ENCODE results near the gene PCP2. TPM values are rescaled to one million over a fixed set of nuclear protein-coding genes. Genes with fewer than 3 reads are reported as not detected.

PCP2 gene
- total and polyA plus RNA-seq, 2 of the 13 experiments (the other 11 are each of a cell fraction or from before 2014, with no cell fraction given) = 0.62 TPM; not detected in 1

- TF ChIP-seq TEF (CRISPR knock-in tag; IDR thresholded peaks at IDR 0.05) = no peak
- 0 out of 2 replicates have a peak, but pooled peaks have one; percentile 11 for TF ChIP-seq ZNF121 (CRISPR knock-in tag; IDR thresholded peaks at IDR 0.05)
- peak; percentile 75 for TF ChIP-seq TARDBP (CRISPR knock-in tag; IDR thresholded peaks at IDR 0.05)
- TF ChIP-seq THYN1 (CRISPR knock-in tag; IDR thresholded peaks at IDR 0.05; ENCODE audit: borderline replicate concordance, low read depth) = no peak
- TF ChIP-seq ARNTL (CRISPR knock-in tag; IDR thresholded peaks at IDR 0.05) = 0 out of 2 replicates have a peak, but pooled peaks have one; percentile 44
- no peak for TF ChIP-seq ZFP62 (CRISPR knock-in tag; IDR thresholded peaks at IDR 0.05)
- no peak for TF ChIP-seq ZNF382 (CRISPR knock-in tag; IDR thresholded peaks at IDR 0.05; ENCODE audit: borderline replicate concordance)
- no peak for TF ChIP-seq ZNF282 (IDR thresholded peaks at IDR 0.05; ENCODE audit: partially characterized antibody)
- no peak for TF ChIP-seq TERF1 (CRISPR knock-in tag; IDR thresholded peaks at IDR 0.05)
- peak; percentile 78 for TF ChIP-seq HOXA3 (CRISPR knock-in tag; IDR thresholded peaks at IDR 0.05)
- TF ChIP-seq MED1 (CRISPR knock-in tag; IDR thresholded peaks at IDR 0.05) = peak; percentile 78
- TF ChIP-seq ZNF251 (CRISPR knock-in tag; IDR thresholded peaks at IDR 0.05) = no peak
- no peak for TF ChIP-seq U2AF1 (optimal IDR thresholded peaks at IDR 0.05; ENCODE audit: low read depth, low read length)
- TF ChIP-seq ZNF512 (CRISPR knock-in tag; IDR thresholded peaks at IDR 0.05) = no peak
- TF ChIP-seq TFE3 (CRISPR knock-in tag; IDR thresholded peaks at IDR 0.05) = peak; percentile 54; the same call in 1 of the 2 replicates
- peak; percentile 91 for TF ChIP-seq ATF2 (CRISPR knock-in tag; IDR thresholded peaks at IDR 0.05)
- peak; percentile 94 for TF ChIP-seq FOXA3 (CRISPR knock-in tag; IDR thresholded peaks at IDR 0.05)
- no peak for TF ChIP-seq GRHL1 (CRISPR knock-in tag; conservative IDR thresholded peaks at IDR 0.05)
- peak; percentile 96; the same call in 1 of the 2 replicates for TF ChIP-seq BCL6 (CRISPR knock-in tag; IDR thresholded peaks at IDR 0.05)
- peak; percentile 37 for TF ChIP-seq HNRNPLL (IDR thresholded peaks at IDR 0.05; ENCODE audit: low read depth, low read length, poor library complexity, severe bottlenecking)
- TF ChIP-seq ZNF83 (CRISPR knock-in tag; IDR thresholded peaks at IDR 0.05; ENCODE audit: borderline replicate concordance) = no peak
- no peak; the same call in 1 of the 2 replicates for TF ChIP-seq KMT2A (CRISPR knock-in tag; IDR thresholded peaks at IDR 0.05)
Observed at GRCh38 chr19:7652061-7652641, 18.6 kb upstream of the PCP2 start (continued).
